Smooth muscle cell (in vitro differentiated cells): ENCODE data around the gene MICAL2. TPM values are rescaled to one million over a fixed set of nuclear protein-coding genes. Genes with fewer than 3 reads are reported as not detected.

ENCODE experiments used
- DNase-seq: peaks from one replicate; lab custom pipeline; 2025; ENCODE audit not compliant: unreplicated experiment; lab: John Stamatoyannopoulos, UW
- H2AFZ ChIP-seq: fragments of 200-600 bp; sonication (generic); 2 replicates; pipeline ENCODE4 v1.6.0; 2016; ENCODE audit warnings: antibody characterized with exemption, low read depth, mild to moderate bottlenecking
- H3F3A ChIP-seq: fragments of 200-600 bp; sonication (generic); 2 replicates; pipeline ENCODE4 v1.6.0; 2017; ENCODE audit warnings: antibody characterized with exemption, low read depth
- H3K27ac ChIP-seq: fragments of 200-600 bp; sonication (generic); 2 replicates; pipeline ENCODE4 v1.5.1; 2016; ENCODE audit warnings: low read depth, mild to moderate bottlenecking
- H3K27me3 ChIP-seq: fragments of 200-600 bp; sonication (generic); 2 replicates; pipeline ENCODE4 v1.6.1; 2016; ENCODE audit warnings: low read depth, mild to moderate bottlenecking
- H3K36me3 ChIP-seq: fragments of 200-600 bp; sonication (generic); 2 replicates; pipeline ENCODE4 v1.5.1; 2016; ENCODE audit warnings: low read depth
- H3K4me1 ChIP-seq: fragments of 200-600 bp; sonication (generic); 2 replicates; pipeline ENCODE4 v1.5.1; 2016; ENCODE audit warnings: low read depth
- H3K4me2 ChIP-seq: fragments of 200-600 bp; sonication (generic); 2 replicates; pipeline ENCODE4 v1.6.0; 2016; ENCODE audit warnings: mild to moderate bottlenecking
- H3K4me3 ChIP-seq: fragments of 200-600 bp; sonication (generic); 2 replicates; pipeline ENCODE4 v1.5.1; 2016; ENCODE audit warnings: mild to moderate bottlenecking
- H3K79me2 ChIP-seq: fragments of 200-600 bp; sonication (generic); 2 replicates; pipeline ENCODE4 v1.6.0; 2016; ENCODE audit warnings: low read depth, mild to moderate bottlenecking
- H3K9ac ChIP-seq: fragments of 200-600 bp; sonication (generic); 2 replicates; pipeline ENCODE4 v1.6.0; 2016; ENCODE audit warnings: low read depth
- H3K9me3 ChIP-seq: fragments of 200-600 bp; sonication (generic); replicated peaks from 2 replicates; pipeline ENCODE4 v1.5.1; 2016; ENCODE audit warnings: low read depth
- H4K20me1 ChIP-seq: fragments of 200-600 bp; sonication (generic); 2 replicates; pipeline ENCODE4 v1.6.0; 2016; ENCODE audit warnings: low read depth
- WGBS: methylation state at CpG from one replicate; pipeline ENCODE4 v1.1.7; 2016; ENCODE audit warnings: low lambda C conversion rate; 5-methylcytosine and 5-hydroxymethylcytosine counted together
- microRNA-seq: library from miRNA; unstranded; fragments of <30 nt; microRNA quantifications from one replicate; pipeline ENCODE4, GENCODE V29; 2016; ENCODE audit warnings: borderline number of aligned reads
- polyA plus RNA-seq: library from polyadenylated mRNA; unstranded; fragments of >200 nt; fragmentation: Nextera tagmentation; extraction: Ambion mirVana; gene quantifications from 2 replicates; pipeline ENCODE4 v1.2.1, GENCODE V29; 2016
- small RNA-seq: library from RNA; depleted of rRNA; stranded (forward); fragments of <200 nt; gene quantifications from one replicate; pipeline ENCODE3, GENCODE V24; 2014
- total RNA-seq: library from RNA; depleted of rRNA; stranded (reverse); fragments of >200 nt; gene quantifications from 2 replicates; pipeline ENCODE4 v1.2.3, GENCODE V29; 2014
- TF ChIP-seq, protein P1 (sequence below): fragments of 200-600 bp; sonication (generic); IDR thresholded peaks from 2 replicates; pipeline ENCODE4 v1.5.1; 2017; ENCODE audit warnings: borderline replicate concordance, mild to moderate bottlenecking, antibody characterized with exemption; ENCODE audit not compliant: insufficient read depth, poor library complexity, severe bottlenecking

Gene MICAL2
- total and polyA plus RNA-seq, 2 experiments from 2014 or later = 161 to 287 TPM

DNA sequence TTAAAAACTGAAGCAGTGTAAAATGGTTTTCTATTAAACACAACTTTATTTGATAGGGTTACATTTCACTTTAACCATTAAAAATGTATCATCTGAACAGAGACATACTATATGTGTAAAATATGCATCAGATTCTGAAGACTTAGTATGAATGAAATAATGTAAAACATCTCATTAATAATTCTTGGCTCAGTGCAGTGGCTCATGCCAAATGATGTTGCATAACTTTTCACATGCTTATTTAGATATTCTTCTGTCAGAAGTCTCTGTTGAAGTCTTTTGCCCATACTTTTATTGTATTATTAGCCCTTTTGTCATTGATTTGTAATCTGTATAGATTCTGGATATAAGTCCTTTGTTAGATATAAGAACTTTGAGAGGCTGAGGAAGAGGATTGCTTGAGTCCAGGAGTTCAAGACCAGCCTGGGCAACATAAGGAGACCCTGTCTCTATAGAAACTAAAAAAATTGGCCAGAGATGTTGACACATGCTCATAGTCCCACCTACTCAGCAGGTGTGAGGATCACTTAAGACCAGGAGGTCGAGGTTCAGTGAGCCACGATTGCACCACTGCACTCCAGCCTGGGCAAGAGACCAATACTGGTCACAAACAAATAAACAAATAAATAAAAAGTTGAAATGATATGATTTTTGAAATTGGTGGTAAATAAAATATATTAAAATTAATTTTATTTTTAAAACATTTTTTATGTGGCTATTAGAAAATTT lies 193.2 kb downstream of the MICAL2 start:
- no peak overlapping the region for H3K4me3 ChIP-seq
- no peak overlapping the region for H3K4me2 ChIP-seq

DNA sequence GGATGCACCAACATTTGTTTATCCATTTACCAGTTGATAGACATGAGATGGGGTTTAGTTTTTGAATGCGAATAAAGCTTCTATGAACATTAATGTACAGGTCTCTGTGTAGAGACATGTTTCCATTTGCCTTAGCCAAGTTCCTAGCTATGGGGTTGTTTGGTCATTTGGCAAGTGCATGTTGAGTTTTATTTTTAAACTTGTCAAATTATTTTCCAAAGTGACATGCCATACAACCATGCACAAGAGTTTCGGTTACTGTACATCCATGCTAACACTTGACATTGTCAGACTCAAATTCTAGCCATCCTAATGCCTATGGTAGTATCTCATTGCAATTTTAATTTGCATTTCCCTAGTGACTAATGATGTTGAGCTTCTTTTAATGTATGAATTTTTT lies 196.4 kb downstream of the MICAL2 start:
- TF ChIP-seq, protein P1, sequence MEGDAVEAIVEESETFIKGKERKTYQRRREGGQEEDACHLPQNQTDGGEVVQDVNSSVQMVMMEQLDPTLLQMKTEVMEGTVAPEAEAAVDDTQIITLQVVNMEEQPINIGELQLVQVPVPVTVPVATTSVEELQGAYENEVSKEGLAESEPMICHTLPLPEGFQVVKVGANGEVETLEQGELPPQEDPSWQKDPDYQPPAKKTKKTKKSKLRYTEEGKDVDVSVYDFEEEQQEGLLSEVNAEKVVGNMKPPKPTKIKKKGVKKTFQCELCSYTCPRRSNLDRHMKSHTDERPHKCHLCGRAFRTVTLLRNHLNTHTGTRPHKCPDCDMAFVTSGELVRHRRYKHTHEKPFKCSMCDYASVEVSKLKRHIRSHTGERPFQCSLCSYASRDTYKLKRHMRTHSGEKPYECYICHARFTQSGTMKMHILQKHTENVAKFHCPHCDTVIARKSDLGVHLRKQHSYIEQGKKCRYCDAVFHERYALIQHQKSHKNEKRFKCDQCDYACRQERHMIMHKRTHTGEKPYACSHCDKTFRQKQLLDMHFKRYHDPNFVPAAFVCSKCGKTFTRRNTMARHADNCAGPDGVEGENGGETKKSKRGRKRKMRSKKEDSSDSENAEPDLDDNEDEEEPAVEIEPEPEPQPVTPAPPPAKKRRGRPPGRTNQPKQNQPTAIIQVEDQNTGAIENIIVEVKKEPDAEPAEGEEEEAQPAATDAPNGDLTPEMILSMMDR = no peak
- WGBS = 95% methylated on average over 2 of the region's 2 CpGs
- Histone ChIP-seq H3K9ac (no peak overlapping the region), H4K20me1 (peaks cover 8% of the 10 kb centered on the region), H3K4me3 (no peak overlapping the region), H3F3A (no peaks in the 10 kb centered on the region), H3K79me2 (peaks cover 23% of the 10 kb centered on the region), H3K4me2 (no peak overlapping the region), H3K9me3 (no peaks in the 10 kb centered on the region), H3K27ac (no peak overlapping the region), H3K27me3 (no peaks in the 10 kb centered on the region), H3K4me1 (no peaks in the 10 kb centered on the region), H3K36me3 (peaks cover 8% of the 10 kb centered on the region), H2AFZ (no peak overlapping the region)
- DNase-seq = no peak

More for the DNA sequence above, 193.2 kb downstream of the MICAL2 start:
- TF ChIP-seq, protein P1 = no peak
- peaks cover 10% of the 10 kb centered on the region for H3K79me2 ChIP-seq
- H3F3A ChIP-seq = no peaks in the 10 kb centered on the region
- no peak overlapping the region for H3K27ac ChIP-seq
- no peaks in the 10 kb centered on the region for H3K4me1 ChIP-seq
- peaks cover 13% of the 10 kb centered on the region for H3K36me3 ChIP-seq
- H2AFZ ChIP-seq = no peak overlapping the region
- no peak for DNase-seq
- 96% methylated on average over 2 of the region's 2 CpGs for WGBS
- H4K20me1 ChIP-seq = peaks cover 8% of the 10 kb centered on the region
- no peaks in the 10 kb centered on the region for H3K27me3 ChIP-seq
- H3K9ac ChIP-seq = no peak overlapping the region
- H3K9me3 ChIP-seq = peaks cover 4% of the 10 kb centered on the region

DNA sequence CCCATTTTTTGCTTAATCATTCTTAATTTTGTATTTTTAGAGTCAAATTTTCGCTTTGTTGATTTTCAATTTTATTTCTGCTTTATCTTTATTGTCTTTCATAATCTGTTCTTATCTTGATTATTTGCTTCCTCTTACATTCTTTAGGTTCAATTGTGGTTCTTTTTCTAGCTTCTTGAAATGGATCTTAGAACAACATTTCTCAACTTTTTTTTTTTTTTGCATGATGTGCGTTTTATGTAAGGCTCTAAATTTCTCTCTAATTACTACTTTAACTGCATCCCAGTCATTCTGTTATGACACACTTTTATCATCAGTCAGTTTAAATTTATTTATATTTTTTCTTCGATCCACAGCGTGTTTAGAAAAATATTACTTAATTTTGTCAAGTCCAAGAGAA lies 201.7 kb downstream of the MICAL2 start:
- H2AFZ ChIP-seq = no peak overlapping the region
- no peak overlapping the region for H3K4me3 ChIP-seq
- H3K9ac ChIP-seq = no peak overlapping the region
- TF ChIP-seq, protein P1 = no peak
- no peak for DNase-seq
- H3K27ac ChIP-seq = no peak overlapping the region
- no peak overlapping the region for H3K4me2 ChIP-seq
- peaks cover 20% of the 10 kb centered on the region for H3K36me3 ChIP-seq
- H3F3A ChIP-seq = no peaks in the 10 kb centered on the region
- 94% methylated on average over 4 of the region's 4 CpGs for WGBS
- peaks cover 48% of the 10 kb centered on the region for H3K79me2 ChIP-seq
- H4K20me1 ChIP-seq = no peaks in the 10 kb centered on the region
- H3K4me1 ChIP-seq = no peaks in the 10 kb centered on the region
- H3K9me3 ChIP-seq = peaks cover 16% of the 10 kb centered on the region
- H3K27me3 ChIP-seq = no peaks in the 10 kb centered on the region

Small RNA genes lying within 50 kb of the gene (microRNA-seq; reads per million reads assigned to microRNA genes)
- not detected for gene MIR6124

Small RNA genes lying within 50 kb of the gene (small RNA-seq; reads per million reads assigned to genes)
- not detected for gene MIR6124

Other genes starting within 250 kb of the MICAL2 start
- 112 and 113 TPM in 2 replicates for gene DKK3, start 102.0 kb upstream of the MICAL2 start, total RNA-seq
- gene DKK3, start 102.0 kb upstream of the MICAL2 start, polyA plus RNA-seq = 100 and 105 TPM in 2 replicates